Left lobe of liver (tissue), 2 donors: ENCODE measurements around the gene GLOD5. TPM values are rescaled to one million over a fixed set of nuclear protein-coding genes. Genes with fewer than 3 reads are reported as not detected.

ENCODE experiments used
- ATAC-seq: fragments of 200-7000 bp; cut with Tn5 transposase; one replicate; pipeline ENCODE4 v1.9.1; 2020; ENCODE audit warnings: mild to moderate bottlenecking, moderate library complexity
- DNase-seq: peaks from one replicate; pipeline ENCODE4 v3.0.0-alpha.2; 2020; ENCODE audit warnings: low spot score
- total RNA-seq: library from RNA; stranded (reverse); gene quantifications from one replicate; pipeline ENCODE4 v1.2.1, GENCODE V29; 2021
- donor health status: DM: no; HTN: no; CAD: no; lungs with moderate emphysema.
- donor health status: DM: no; HTN: yes; CAD: no.

Gene GLOD5
- total RNA-seq, 1 donor from 2014 or later: 3.1 TPM

GRCh38 chrX:48792219-48792618, 30.7 kb downstream of the GLOD5 start:
- no peak for ATAC-seq
- DNase-seq: no peak

DNA sequence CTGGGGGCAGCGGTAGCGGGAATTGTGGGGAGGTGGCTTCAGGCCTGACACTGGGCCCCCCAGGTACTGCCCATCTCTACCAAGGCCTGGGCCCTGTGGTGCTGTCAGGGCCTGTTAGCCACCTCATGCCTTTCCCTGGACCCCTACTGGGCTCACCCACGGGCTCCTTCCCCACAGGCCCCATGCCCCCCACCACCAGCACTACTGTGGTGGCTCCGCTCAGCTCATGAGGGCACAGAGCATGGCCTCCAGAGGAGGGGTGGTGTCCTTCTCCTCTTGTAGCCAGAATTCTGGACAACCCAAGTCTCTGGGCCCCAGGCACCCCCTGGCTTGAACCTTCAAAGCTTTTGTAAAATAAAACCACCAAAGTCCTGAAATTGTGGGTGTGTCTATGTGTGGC, 32.4 kb downstream of the GLOD5 start:
- ATAC-seq: no peak
- no peak for DNase-seq

GRCh38 chrX:48794340-48794910, 32.9 kb downstream of the GLOD5 start:
- ATAC-seq (no peak), DNase-seq (no peak)

GRCh38 chrX:48794911-48795515, 33.5 kb downstream of the GLOD5 start:
- no peak for DNase-seq
- ATAC-seq: no peak

DNA sequence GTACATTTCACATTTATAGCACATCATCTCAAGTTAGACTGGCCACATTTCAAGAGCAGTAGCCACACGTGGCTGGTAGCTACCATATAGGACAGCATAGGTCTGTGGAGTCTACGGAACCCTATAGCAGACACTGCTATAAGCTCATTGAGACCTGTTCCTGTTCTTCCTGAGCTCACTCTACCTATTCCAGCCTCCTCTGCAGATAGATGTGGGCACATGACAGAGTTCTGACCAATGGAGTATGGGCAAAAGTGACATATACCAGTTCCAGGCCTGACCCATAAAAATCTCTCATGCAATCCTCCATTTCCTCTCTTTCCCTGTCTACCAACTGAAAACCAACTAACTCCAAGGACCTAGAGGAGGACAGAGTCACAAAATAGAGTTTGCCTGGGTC, 36.8 kb downstream of the GLOD5 start:
- no peak for ATAC-seq

GRCh38 chrX:48800574-48801279, 39.2 kb downstream of the GLOD5 start:
- DNase-seq: no peak
- ATAC-seq: no peak

More for the DNA sequence above, 36.8 kb downstream of the GLOD5 start:
- DNase-seq: no peak

DNA sequence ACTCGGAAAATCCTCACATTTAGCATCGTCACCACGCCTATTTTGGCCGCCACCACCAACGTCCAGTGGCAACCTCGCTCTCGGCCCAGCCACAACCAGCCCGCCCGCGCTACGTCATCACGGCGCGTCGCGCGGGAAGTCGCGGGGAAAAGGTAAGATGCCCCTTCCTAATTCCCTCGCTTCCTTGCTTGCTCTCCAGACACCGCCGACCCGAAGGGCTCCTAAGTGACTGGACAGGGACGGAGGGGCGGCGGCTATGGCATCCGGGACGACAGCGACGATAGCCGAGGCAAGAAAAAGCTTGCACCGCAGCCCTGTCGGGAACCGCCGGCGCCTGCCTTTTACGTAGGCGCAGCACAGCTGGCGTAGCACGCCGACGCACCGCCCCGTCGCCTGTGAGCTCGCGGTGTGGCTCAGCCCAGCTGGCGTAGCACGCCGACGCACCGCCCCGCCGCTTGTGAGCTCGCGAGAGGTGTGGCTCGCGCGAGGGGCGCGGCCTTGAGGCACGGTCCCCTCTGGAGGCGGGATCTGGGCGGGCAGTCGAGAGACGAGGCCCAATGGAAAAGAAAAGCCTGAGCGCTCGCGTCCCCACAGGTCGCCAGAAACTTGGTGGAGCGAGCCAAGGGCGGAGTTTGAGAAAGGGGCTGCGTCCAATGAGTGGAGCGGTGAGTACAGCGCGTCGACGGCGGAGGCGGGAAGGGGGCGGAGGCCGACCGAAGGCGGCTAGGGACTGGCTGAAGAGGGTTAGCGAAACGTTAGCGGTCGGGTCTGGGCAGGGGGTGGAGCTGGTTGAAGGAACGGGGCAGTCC, 39.9 kb downstream of the GLOD5 start, which contains the start of gene HDAC6:
Gene HDAC6, plus strand, starts transcription at position 788 of the 809 bp plus-strand sequence. CDS start 626 bp downstream, outside the sequence.
- peak; percentile 96 for DNase-seq
- ATAC-seq: peak; percentile 84

- ATAC-seq (peak; percentile 75), DNase-seq (peak; percentile 87)
Measured at GRCh38 chrX:48802089-48802904, 40.8 kb downstream of the GLOD5 start.

- ATAC-seq (no peak), DNase-seq (no peak)
Measured at GRCh38 chrX:48802905-48803200, 41.3 kb downstream of the GLOD5 start.

DNA sequence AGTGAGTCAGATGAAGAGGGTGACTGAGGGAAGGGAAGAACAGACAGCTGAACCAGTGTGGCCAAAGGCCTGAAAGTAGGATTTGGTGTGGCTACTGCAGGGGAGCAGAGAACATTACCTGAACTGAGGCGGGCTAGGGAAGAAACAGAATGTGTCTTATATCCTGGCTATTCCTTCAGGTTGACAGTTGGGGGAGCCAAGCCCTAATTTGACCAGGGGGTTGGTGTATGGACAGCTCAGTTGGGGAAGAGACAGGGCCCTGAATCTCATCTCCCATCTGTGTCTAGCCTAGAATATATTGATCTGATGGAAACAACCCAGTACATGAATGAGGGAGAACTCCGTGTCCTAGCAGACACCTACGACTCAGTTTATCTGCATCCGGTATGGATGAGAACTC, 44.5 kb downstream of the GLOD5 start:
- no peak for ATAC-seq
- no peak for DNase-seq

- DNase-seq (no peak), ATAC-seq (no peak)
Measured at GRCh38 chrX:48813644-48814043, 52.1 kb downstream of the GLOD5 start.

- no peak for DNase-seq
- no peak for ATAC-seq
Measured at GRCh38 chrX:48814722-48815121, 53.2 kb downstream of the GLOD5 start.

DNA sequence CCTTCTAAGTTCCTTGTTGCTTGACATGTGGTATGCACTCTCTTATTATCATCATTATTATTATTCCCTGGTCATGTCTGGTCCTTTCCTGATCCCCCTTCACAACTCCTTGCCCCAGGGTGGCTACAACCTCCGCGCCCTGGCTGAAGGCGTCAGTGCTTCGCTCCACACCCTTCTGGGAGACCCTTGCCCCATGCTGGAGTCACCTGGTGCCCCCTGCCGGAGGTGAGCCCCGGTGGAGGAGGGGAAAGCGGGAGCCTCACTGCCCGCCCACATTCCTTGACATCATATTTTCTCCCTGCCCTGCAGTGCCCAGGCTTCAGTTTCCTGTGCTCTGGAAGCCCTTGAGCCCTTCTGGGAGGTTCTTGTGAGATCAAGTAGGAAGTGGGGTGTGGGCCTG, 53.7 kb downstream of the GLOD5 start:
- no peak for ATAC-seq
- DNase-seq: no peak

GRCh38 chrX:48816014-48816810, 54.7 kb downstream of the GLOD5 start:
- DNase-seq: no peak
- ATAC-seq: no peak

- DNase-seq: no peak
Measured at GRCh38 chrX:48818098-48818497, 56.6 kb downstream of the GLOD5 start.

GRCh38 chrX:48818866-48819265, 57.3 kb downstream of the GLOD5 start:
- ATAC-seq: peak; percentile 28
- no peak for DNase-seq

More at GRCh38 chrX:48818098-48818497, 56.6 kb downstream of the GLOD5 start:
- no peak for ATAC-seq

DNA sequence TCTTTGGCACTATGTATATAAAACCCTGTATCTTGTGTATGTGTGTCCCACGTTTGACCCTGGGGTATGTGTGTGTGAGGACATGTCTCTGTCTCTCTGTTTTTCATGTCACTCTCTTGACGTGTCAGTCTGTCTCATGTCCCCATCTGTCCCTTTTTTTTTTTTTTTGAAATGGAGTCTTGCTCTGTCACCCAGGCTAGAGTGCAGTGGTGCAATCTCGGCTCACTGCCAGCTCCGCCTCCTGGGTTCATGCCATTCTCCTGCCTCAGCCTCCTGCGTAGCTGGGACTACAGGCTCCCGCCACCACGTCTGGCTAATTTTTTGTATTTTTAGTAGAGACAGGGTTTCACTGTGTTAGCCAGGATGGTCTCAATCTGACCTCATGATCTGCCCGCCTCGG, 57.8 kb downstream of the GLOD5 start:
- DNase-seq (peak; percentile 60), ATAC-seq (peak; percentile 53)

DNA sequence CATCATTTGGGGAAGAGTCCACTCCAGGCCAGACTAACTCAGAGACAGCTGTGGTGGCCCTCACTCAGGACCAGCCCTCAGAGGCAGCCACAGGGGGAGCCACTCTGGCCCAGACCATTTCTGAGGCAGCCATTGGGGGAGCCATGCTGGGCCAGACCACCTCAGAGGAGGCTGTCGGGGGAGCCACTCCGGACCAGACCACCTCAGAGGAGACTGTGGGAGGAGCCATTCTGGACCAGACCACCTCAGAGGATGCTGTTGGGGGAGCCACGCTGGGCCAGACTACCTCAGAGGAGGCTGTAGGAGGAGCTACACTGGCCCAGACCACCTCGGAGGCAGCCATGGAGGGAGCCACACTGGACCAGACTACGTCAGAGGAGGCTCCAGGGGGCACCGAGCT, 61.5 kb downstream of the GLOD5 start:
- no peak for DNase-seq

More for the DNA sequence above, 61.5 kb downstream of the GLOD5 start:
- no peak for ATAC-seq
